Pancreas (tissue), 10 donors: ENCODE measurements around the gene GRID1. TPM values are rescaled to one million over a fixed set of nuclear protein-coding genes. Genes with fewer than 3 reads are reported as not detected.
"Not testable (repeated sequence)": the region's sequence is repeated elsewhere in the genome, so short reads cannot be mapped to it uniquely, and the experiment has no call there.

ENCODE experiments used
- ATAC-seq, 4 donors: fragments of 200-7000 bp; cut with Tn5 transposase; one replicate each; pipeline versions ENCODE4 v1.8.0 to v1.9.1; 2020; ENCODE audit warnings: mild to moderate bottlenecking in 4 of 4, moderate library complexity in 4 of 4
- DNase-seq, 6 donors: peaks; one replicate each; pipeline ENCODE4 v3.0.0-alpha.2; 2020
- FAIRE-seq: peaks from 2 replicates; lab custom pipeline; 2012; peaks lifted over from hg19 to GRCh38; lab: Jason Lieb, UNC
- H3K27ac ChIP-seq, 4 donors: fragments of 200-600 bp; sonication (generic); 1 replicate in 3 of 4; 2 replicates in 1 of 4; pipeline versions ENCODE4 v1.5.0 to v1.8.0; 2020
- H3K27me3 ChIP-seq, 4 donors: fragments of 200-600 bp; one replicate each; pipeline ENCODE4 v1.8.0; 2021
- H3K36me3 ChIP-seq, 3 donors: fragments of 200-600 bp; sonication (generic) in 1 of 3; one replicate each; pipeline versions ENCODE4 v1.5.0 to v1.8.0; 2020 to 2021
- H3K4me1 ChIP-seq, 3 donors: fragments of 200-600 bp; one replicate each; pipeline ENCODE4 v1.8.0; 2021
- H3K4me3 ChIP-seq, 4 donors: fragments of 200-600 bp; sonication (generic) in 2 of 4; one replicate each; pipeline versions ENCODE4 v1.5.0 to v1.8.0; 2020 to 2021
- H3K9me3 ChIP-seq, 4 donors: fragments of 200-600 bp; one replicate each; pipeline ENCODE4 v1.8.0; 2021
- CTCF ChIP-seq, 4 donors: fragments of 200-600 bp; sonication (generic) in 3 of 4; IDR thresholded peaks; one replicate each; pipeline versions ENCODE4 v1.5.0 to v1.8.0; 2021; ENCODE audit warnings: antibody characterized with exemption in 4 of 4
- WGBS, 2 donors: extraction: QIAGEN DNeasy Blood & Tissue Kit; methylation state at CpG; one replicate each; pipeline ENCODE4 v1.1.7; 2013; 5-methylcytosine and 5-hydroxymethylcytosine counted together
- intact Hi-C, 3 donors: fragments of 100-400 bp; cut with DNase I; formaldehyde crosslinking; loops; one replicate each; pipeline versions ENCODE4 v1.11.1 to v1.14.2; 2022
- polyA plus RNA-seq, 2 donors: library from polyadenylated mRNA; stranded (reverse); fragments of 200-250 nt; gene quantifications; one replicate each; pipeline ENCODE4 v1.2.3, GENCODE V29; 2013
- total RNA-seq, 6 donors: library from RNA; stranded (reverse); fragmentation: NEBNext Ultra II Directional in 4 of 6; extraction: Animal tissue kit (Norgen Biotek cat#: 25700) in 4 of 6; gene quantifications; one replicate each; pipeline versions ENCODE4 v1.2.1 to v1.2.4, GENCODE V29; 2021 to 2023
- donor health status: healthy with polysubstance abuse.
- donor health status: DM: no; HTN: no; CAD: no; lungs with moderate emphysema.
- donor health status: DM: no; HTN: no; CAD: no.
- donor health status: control.
- donor health status: control.
- donor health status: Bipolar disorder and iron deficiency.
- donor health status: DM: yes; HTN: yes; CAD: no.
- donor health status: DM: no; HTN: no; CAD: no.
- donor health status: DM: no; HTN: no; CAD: no.
- donor health status: DM: yes; HTN: yes; CAD: no.

GRID1 gene
- total and polyA plus RNA-seq, 8 donors = 0.05 to 1.5 (median 0.91) TPM

DNA sequence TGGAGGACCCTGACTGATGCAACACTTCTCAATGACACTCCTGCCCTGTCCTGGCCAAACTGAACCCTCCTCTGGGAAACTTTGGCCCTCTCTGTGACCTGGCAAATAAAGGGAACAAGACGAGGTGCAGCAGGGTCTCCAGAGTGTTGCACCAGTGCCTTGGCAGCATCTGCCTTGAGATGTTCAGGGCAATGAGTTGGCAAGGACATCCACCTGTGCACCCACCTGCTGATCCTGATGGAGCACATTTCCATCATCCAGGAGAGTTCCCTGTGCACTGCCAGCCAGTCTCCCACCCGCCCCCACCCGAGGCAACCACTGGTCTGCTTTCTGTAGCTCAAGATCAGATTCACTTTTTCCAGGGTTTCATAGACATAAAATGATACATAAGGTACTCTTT is 407.4 kb downstream of the GRID1 start:
- FAIRE-seq (no peak), ATAC-seq (no peak), DNase-seq (no peak)
- H3K27ac ChIP-seq = no peak overlapping the region
- H3K4me1 ChIP-seq = no peaks in the 10 kb centered on the region
- intact Hi-C loops = no loop called here
- WGBS, 2 donors = 44 to 65% methylated on average over 3 of the region's 3 CpGs
- TF ChIP-seq CTCF (IDR thresholded peaks at IDR 0.05) = no peak
- H3K4me3 ChIP-seq = no peak overlapping the region
- no peaks in the 10 kb centered on the region for H3K36me3 ChIP-seq
- no peaks in the 10 kb centered on the region for H3K27me3 ChIP-seq
- no peaks in the 10 kb centered on the region for H3K9me3 ChIP-seq

- H3K27me3 ChIP-seq = no peaks in the 10 kb centered on the region
- ATAC-seq = no peak
- FAIRE-seq = no peak
- H3K9me3 ChIP-seq = no peaks in the 10 kb centered on the region
- H3K27ac ChIP-seq = no peak overlapping the region
- intact Hi-C loops = no loop called here
- no peak for DNase-seq
- no peaks in the 10 kb centered on the region for H3K36me3 ChIP-seq
- WGBS, 2 donors = 54 to 57% methylated on average over 2 of the region's 2 CpGs
- H3K4me1 ChIP-seq = no peaks in the 10 kb centered on the region
- TF ChIP-seq CTCF (IDR thresholded peaks at IDR 0.05) = no peak
- H3K4me3 ChIP-seq = no peak overlapping the region
These were observed 415.7 kb downstream of the GRID1 start for GRCh38 chr10:85950921-85951320.

GRCh38 chr10:85946713-85947326 is 419.8 kb downstream of the GRID1 start:
- no peaks in the 10 kb centered on the region for H3K36me3 ChIP-seq
- intact Hi-C loops = no loop called here
- FAIRE-seq = no peak
- H3K4me1 ChIP-seq = no peaks in the 10 kb centered on the region
- H3K27ac ChIP-seq = no peak overlapping the region
- WGBS, 2 donors = 80 to 86% methylated on average over 7 of the region's 7 CpGs
- H3K9me3 ChIP-seq = no peaks in the 10 kb centered on the region
- no peak overlapping the region for H3K4me3 ChIP-seq
- TF ChIP-seq CTCF (IDR thresholded peaks at IDR 0.05) = no peak
- DNase-seq = no peak
- ATAC-seq = no peak
- no peaks in the 10 kb centered on the region for H3K27me3 ChIP-seq

- 3 to 13% methylated on average over 1 of the region's 1 CpG for WGBS, 2 donors
- ATAC-seq = no peak
- Histone ChIP-seq H3K36me3 (no peaks in the 10 kb centered on the region), H3K4me1 (no peaks in the 10 kb centered on the region), H3K9me3 (no peaks in the 10 kb centered on the region), H3K27me3 (no peaks in the 10 kb centered on the region), H3K27ac (no peak overlapping the region), H3K4me3 (no peak overlapping the region)
- TF ChIP-seq CTCF (IDR thresholded peaks at IDR 0.05) = no peak
- intact Hi-C loops = no loop called here
- no peak for DNase-seq
- no peak for FAIRE-seq
These were observed 430.4 kb downstream of the GRID1 start for GRCh38 chr10:85936161-85936560.

GRCh38 chr10:85934586-85934985 is 432.0 kb downstream of the GRID1 start:
- FAIRE-seq (no peak), DNase-seq (no peak), ATAC-seq (no peak)
- Histone ChIP-seq H3K27ac (no peak overlapping the region), H3K27me3 (no peaks in the 10 kb centered on the region), H3K36me3 (no peaks in the 10 kb centered on the region), H3K4me3 (no peak overlapping the region), H3K9me3 (no peaks in the 10 kb centered on the region), H3K4me1 (no peaks in the 10 kb centered on the region)
- intact Hi-C loops = no loop called here
- 89 to 91% methylated on average over 3 of the region's 3 CpGs for WGBS, 2 donors
- TF ChIP-seq CTCF (IDR thresholded peaks at IDR 0.05) = no peak

DNA sequence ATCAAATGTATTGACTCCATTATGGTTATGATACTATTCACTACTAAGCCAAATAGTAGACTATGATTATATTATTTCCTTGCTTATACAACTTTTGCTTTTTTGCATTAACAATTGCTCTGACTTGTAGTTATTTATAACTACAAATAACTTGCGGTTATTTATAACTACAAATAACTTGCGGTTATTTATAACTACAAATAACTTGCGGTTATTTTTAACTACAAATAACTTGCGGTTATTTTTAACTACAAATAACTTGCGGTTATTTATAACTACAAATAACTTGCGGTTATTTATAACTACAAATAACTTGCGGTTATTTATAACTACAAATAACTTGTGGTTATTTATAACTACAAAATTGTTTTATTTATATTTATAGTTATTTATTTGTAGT is 436.6 kb downstream of the GRID1 start:
- H3K27me3 ChIP-seq, H3K4me1 ChIP-seq, intact Hi-C loops, ATAC-seq, DNase-seq, H3K36me3 ChIP-seq, H3K9me3 ChIP-seq, H3K27ac ChIP-seq, H3K4me3 ChIP-seq: not testable (repeated sequence)
- FAIRE-seq = peak; percentile 97
- WGBS, 2 donors = 84 to 90% methylated on average over 7 of the region's 7 CpGs
